K562 (cell line): ENCODE measurements around the gene OR2V1. TPM values are rescaled to one million over a fixed set of nuclear protein-coding genes. Genes with fewer than 3 reads are reported as not detected.

Experiments
- ATAC-seq: fragments of 200-7000 bp; cut with Tn5 transposase; 3 replicates; pipeline ENCODE4 v1.9.1; 2020; ENCODE audit warnings: moderate library complexity
- BruUV-seq: library from RNA; stranded (reverse); fragments of 400-500 nt; replicated peaks from 2 replicates; lab custom pipeline; 2021; lab: Mats Ljungman, UMichigan
- CTCF ChIA-PET: fragments of 300-600 bp; formaldehyde crosslinking; extraction: SDS; loops from one replicate; lab custom pipeline; 2021; ENCODE audit warnings: low intra/inter-chr PET ratio; lab: Yijun Ruan, JAX
- POLR2A ChIA-PET: fragments of 300-600, 350-650 bp; sonication (Branson Sonifier 250); formaldehyde crosslinking; extraction: SDS; loops from one replicate; lab custom pipeline; 2021; ENCODE audit warnings: antibody characterized with exemption, inconsistent platforms; lab: Yijun Ruan, JAX
- DNase-seq, 4 experiments: peaks; one replicate each; pipeline versions ENCODE4 v3.0.0 to v3.0.0-alpha.2; 2011 to 2018; ENCODE audit warnings: low spot score in 3 of 4, mixed read lengths in 3 of 4; ENCODE audit errors: extremely low read depth in 1 of 4
- FAIRE-seq: peaks from 2 replicates; lab custom pipeline; 2011; peaks lifted over from hg19 to GRCh38; lab: Jason Lieb, UNC
- H2AFZ ChIP-seq: 2 replicates; pipeline ENCODE4 v1.6.0; 2011; ENCODE audit warnings: low read depth, low read length, control low read depth, inconsistent platforms
- H3K27ac ChIP-seq: fragments of 200-600 bp; 3 replicates; pipeline ENCODE4 v1.8.0; 2011; ENCODE audit warnings: low read depth, mild to moderate bottlenecking, control low read depth, inconsistent platforms, low read length, moderate library complexity, mixed read lengths; ENCODE audit errors: extremely low read depth
- H3K27me3 ChIP-seq, 2 experiments: fragments of 300-600 bp in 1 of 2; 2 replicates in 1 of 2; 3 replicates in 1 of 2; pipeline versions ENCODE4 v1.6.0 to v1.8.0; 2011; ENCODE audit warnings: inconsistent platforms in 2 of 2, low read length in 2 of 2, mild to moderate bottlenecking in 1 of 2, mixed read lengths in 1 of 2, moderate library complexity in 1 of 2; ENCODE audit not compliant: control insufficient read depth in 2 of 2, insufficient read depth in 2 of 2
- H3K36me3 ChIP-seq: fragments of 300-600 bp; 3 replicates; pipeline ENCODE4 v1.8.0; 2011; ENCODE audit warnings: mild to moderate bottlenecking, low read length, inconsistent platforms; ENCODE audit not compliant: control insufficient read depth, insufficient read depth
- H3K4me1 ChIP-seq, 2 experiments: fragments of 200-600 bp in 1 of 2; replicated peaks in 1 of 2; 2 replicates in 1 of 2; 3 replicates in 1 of 2; pipeline versions ENCODE4 v1.5.1 to v1.8.0; 2011; ENCODE audit warnings: inconsistent platforms in 2 of 2, low read length in 2 of 2, mild to moderate bottlenecking in 1 of 2, mixed read lengths in 1 of 2, moderate library complexity in 1 of 2; ENCODE audit not compliant: control insufficient read depth in 2 of 2, insufficient read depth in 2 of 2
- H3K4me2 ChIP-seq: 2 replicates; pipeline ENCODE4 v1.6.1; 2011; ENCODE audit warnings: low read length, control low read depth, inconsistent platforms, mixed read lengths; ENCODE audit not compliant: insufficient read depth
- H3K4me3 ChIP-seq: fragments of 200-600 bp; sonication (generic), shearing (Covaris generic); 2 replicates; pipeline ENCODE4 v1.5.1; 2016; ENCODE audit warnings: control low read depth, inconsistent platforms
- H3K79me2 ChIP-seq: fragments of 200-600 bp; 3 replicates; pipeline ENCODE4 v1.8.0; 2011; ENCODE audit warnings: low read length, inconsistent platforms; ENCODE audit not compliant: control insufficient read depth, insufficient read depth
- H3K9ac ChIP-seq, 2 experiments: 2 replicates each; pipeline versions ENCODE4 v1.6.0 to v1.6.1; 2011; ENCODE audit warnings: low read depth in 2 of 2, low read length in 2 of 2, control low read depth in 1 of 2, inconsistent platforms in 1 of 2, mild to moderate bottlenecking in 1 of 2, mixed read lengths in 1 of 2; ENCODE audit not compliant: insufficient read depth in 1 of 2
- H3K9me1 ChIP-seq: one replicate; pipeline ENCODE4 v1.6.0; 2011; ENCODE audit warnings: inconsistent platforms, mild to moderate bottlenecking, low read length, moderate library complexity; ENCODE audit not compliant: control insufficient read depth, insufficient read depth
- H3K9me3 ChIP-seq: replicated peaks from 2 replicates; pipeline ENCODE4 v1.5.1; 2011; ENCODE audit warnings: low read depth, low read length, inconsistent platforms; ENCODE audit not compliant: control insufficient read depth, insufficient read depth
- H4K20me1 ChIP-seq: replicated peaks from 2 replicates; pipeline ENCODE4 v1.6.1; 2011; ENCODE audit warnings: low read length, inconsistent platforms, mixed read lengths; ENCODE audit not compliant: control insufficient read depth, insufficient read depth
- CTBP1 ChIP-seq: fragments of 450-650 bp; IDR thresholded peaks from 2 replicates; pipeline ENCODE4 v1.6.1; 2016; ENCODE audit warnings: borderline replicate concordance
- EZH2 ChIP-seq: IDR thresholded peaks from 2 replicates; pipeline ENCODE4 v1.6.1; 2012; ENCODE audit warnings: low read depth, mild to moderate bottlenecking, inconsistent platforms, low read length, borderline replicate concordance
- FOXK2 ChIP-seq, 2 experiments: fragments of 450-650 bp; IDR thresholded peaks in 1 of 2; conservative IDR thresholded peaks in 1 of 2; 2 replicates each; pipeline ENCODE4 v1.6.1; 2016; ENCODE audit warnings: low read depth in 2 of 2, mild to moderate bottlenecking in 1 of 2
- GTF2A2 ChIP-seq: IDR thresholded peaks from 2 replicates; pipeline ENCODE4 v1.6.1; 2016; ENCODE audit warnings: mild to moderate bottlenecking, missing genetic modification characterization, missing compliant biosample characterization
- JUNB ChIP-seq: fragments of 450-650 bp; formaldehyde crosslinking; conservative IDR thresholded peaks from 2 replicates; pipeline ENCODE4 v1.4.0; 2020; ENCODE audit warnings: mild to moderate bottlenecking
- KLF1 ChIP-seq: fragments of 450-650 bp; IDR thresholded peaks from 2 replicates; pipeline ENCODE4 v1.6.1; 2016; ENCODE audit warnings: missing genetic modification characterization, missing compliant biosample characterization
- NELFE ChIP-seq: IDR thresholded peaks from 2 replicates; pipeline ENCODE4 v1.6.1; 2011; ENCODE audit warnings: mild to moderate bottlenecking; ENCODE audit not compliant: insufficient read depth, insufficient read length
- POLR2H ChIP-seq: IDR thresholded peaks from 2 replicates; pipeline ENCODE4 v1.6.1; 2016; ENCODE audit warnings: missing genetic modification characterization, low read depth, mild to moderate bottlenecking, control low read depth, missing compliant biosample characterization, moderate library complexity
- SRSF7 ChIP-seq: fragments of 200-400 bp; formaldehyde crosslinking; optimal IDR thresholded peaks from 2 replicates; pipeline ENCODE3; 2017; ENCODE audit warnings: mild to moderate bottlenecking, low read depth, low read length
- TCF7L2 ChIP-seq: fragments of 150-350 bp; IDR thresholded peaks from 2 replicates; pipeline ENCODE4 v1.6.1; 2016; ENCODE audit warnings: low read depth, mild to moderate bottlenecking, low read length, moderate library complexity
- ZKSCAN8 ChIP-seq: fragments of 200-800 bp; sonication (Bioruptor generic); IDR thresholded peaks from 2 replicates; pipeline ENCODE4 v1.6.1; 2016; ENCODE audit warnings: missing genetic modification characterization, missing compliant biosample characterization
- ZNF274 ChIP-seq: IDR thresholded peaks from 2 replicates; pipeline ENCODE4 v1.6.1; 2011; ENCODE audit warnings: low read depth, mild to moderate bottlenecking, low read length, moderate library complexity, borderline replicate concordance
- WGBS: fragments of 100-300 bp; shearing (Covaris generic); methylation state at CpG from one replicate; pipeline ENCODE4 v1.1.6; 2016; ENCODE audit warnings: low coverage, mixed read lengths; ENCODE audit not compliant: insufficient coverage; ENCODE audit errors: missing lambda C conversion rate; 5-methylcytosine and 5-hydroxymethylcytosine counted together
- in situ Hi-C: fragments of 300-500 bp; cut with MboI; formaldehyde crosslinking; loops from 4 replicates; pipeline ENCODE4 v1.15.0; 2018; ENCODE audit warnings: inconsistent platforms, mixed read lengths
- intact Hi-C: fragments of 100-400 bp; cut with micrococcal nuclease; formaldehyde crosslinking; loops from 2 replicates; pipeline ENCODE4 v1.14.2; 2022
- polyA plus RNA-seq, 8 experiments: library from polyadenylated mRNA; depleted of rRNA in 4 of 8; stranded (reverse) in 5 of 8; unstranded in 3 of 8; fragments of >200 nt; fragmentation: Nextera tagmentation in 2 of 8; fragmentation: Illumina TruSeq in 1 of 8; extraction: Ambion mirVana in 2 of 8; extraction: Trizol in 1 of 8; gene quantifications; 2 replicates each; pipeline versions ENCODE4 v1.2.1 to v1.2.3, GENCODE V29; 2011 to 2014; ENCODE audit warnings: inconsistent platforms in 1 of 8, missing spikeins in 1 of 8
- total RNA-seq, 7 experiments: library from RNA; depleted of rRNA in 6 of 7; stranded (reverse); fragments of >200 nt in 6 of 7; fragmentation: Illumina TruSeq in 2 of 7; extraction: Trizol in 2 of 7; gene quantifications; 2 replicates each; pipeline versions ENCODE4 v1.2.1 to v1.2.3, GENCODE V29; 2011 to 2021; ENCODE audit warnings: low replicate concordance in 1 of 7

OR2V1 gene
- total and polyA plus RNA-seq, 9 of the 15 experiments (the other 6 are each of a cell fraction or from before 2014, with no cell fraction given), result 0.04 to 0.28 (median 0.15) TPM; not detected in 5

- H3K79me2 ChIP-seq, result no peaks in the 10 kb centered on the region
- TF ChIP-seq KLF1 (tag), result no peak
- no peak for TF ChIP-seq ZKSCAN8 (CRISPR knock-in tag)
- no peak for TF ChIP-seq TCF7L2
- no peak for TF ChIP-seq SRSF7
- TF ChIP-seq GTF2A2 (tag), result no peak
- no peak for TF ChIP-seq EZH2
- no peak for TF ChIP-seq NELFE
- TF ChIP-seq JUNB, result no peak
- TF ChIP-seq FOXK2 (conservative IDR thresholded peaks at IDR 0.05 in 1 of 2, IDR thresholded peaks at IDR 0.05 in 1 of 2; ENCODE audit: low read depth in 2 of 2), result no peak
- no peak for TF ChIP-seq ZNF274
- no peak for TF ChIP-seq POLR2H (tag)
- TF ChIP-seq CTBP1, result no peak
- TF ChIP-seq, all 486 proteins: peak for 0
- H3K4me3 ChIP-seq, result no peak overlapping the region
- intact Hi-C loops (no loop called here), in situ Hi-C loops (no loop called here)
- no peak overlapping the region for H3K27ac ChIP-seq
- H3K4me2 ChIP-seq, result no peak overlapping the region
- H3K9me3 ChIP-seq, result no peaks in the 10 kb centered on the region
- no peak overlapping the region for H2AFZ ChIP-seq
- POLR2A ChIA-PET, result no interaction called here
- H3K9me1 ChIP-seq, result no peaks in the 10 kb centered on the region
- no TSS peak for BruUV-seq
- DNase-seq (no peak), FAIRE-seq (peak; percentile 67), ATAC-seq (no peak)
- no peaks in the 10 kb centered on the region for H4K20me1 ChIP-seq
- WGBS, result 69% methylated on average over 5 of the region's 5 CpGs
- H3K4me1 ChIP-seq, result peaks cover 3 to 5% of the 10 kb centered on the region in 2 experiments; a peak in 3 of 5 replicates
- H3K9ac ChIP-seq, result no peak overlapping the region
- CTCF ChIA-PET, result no interaction called here
- H3K27me3 ChIP-seq, result no peaks in the 10 kb centered on the region
- no peaks in the 10 kb centered on the region for H3K36me3 ChIP-seq
These were observed 22.8 kb upstream of the OR2V1 start for GRCh38 chr5:181153814-181154213.
